PC-3 (cell line): ENCODE data around the gene SMIM44. TPM values are rescaled to one million over a fixed set of nuclear protein-coding genes. Genes with fewer than 3 reads are reported as not detected.

Experiments used
- ATAC-seq: fragments of 200-7000 bp; cut with Tn5 transposase; 2 replicates; pipeline ENCODE4 v1.9.1; 2020; ENCODE audit warnings: mild to moderate bottlenecking, moderate library complexity
- BruUV-seq: library from RNA; stranded (reverse); fragments of 400-500 nt; replicated peaks from 2 replicates; lab custom pipeline; 2021; lab: Mats Ljungman, UMichigan
- CTCF ChIA-PET: fragments of 300-600 bp; sonication (Branson Sonifier 250); formaldehyde crosslinking; loops from one replicate; lab custom pipeline; 2022; ENCODE audit warnings: antibody characterized with exemption; lab: Charles Lee
- POLR2A ChIA-PET: fragments of 300-600 bp; sonication (Branson Sonifier 250); formaldehyde crosslinking; loops from one replicate; lab custom pipeline; 2022; ENCODE audit warnings: antibody characterized with exemption; ENCODE audit not compliant: unreplicated experiment; lab: Charles Lee
- DNase-seq: peaks from one replicate; pipeline ENCODE4 v3.0.0-alpha.2; 2015
- H2AFZ ChIP-seq: fragments of 300-600 bp; sonication (generic); 2 replicates; pipeline ENCODE4 v1.6.0; 2016; ENCODE audit warnings: antibody characterized with exemption, low read length
- H3F3A ChIP-seq: fragments of 300-600 bp; sonication (generic); one replicate; pipeline ENCODE4 v1.6.0; 2017; ENCODE audit warnings: antibody characterized with exemption, low read length, control low read depth, mild to moderate bottlenecking; ENCODE audit not compliant: unreplicated experiment
- H3K27ac ChIP-seq: fragments of 300-600 bp; sonication (generic); 2 replicates; pipeline ENCODE4 v1.5.1; 2016; ENCODE audit warnings: mild to moderate bottlenecking, low read length
- H3K27me3 ChIP-seq: fragments of 300-600 bp; sonication (generic); 2 replicates; pipeline ENCODE4 v1.6.1; 2016; ENCODE audit warnings: low read length, mixed read lengths
- H3K36me3 ChIP-seq: fragments of 300-600 bp; sonication (generic); 2 replicates; pipeline ENCODE4 v1.6.1; 2016; ENCODE audit warnings: low read depth, mixed run types, low read length, mixed read lengths
- H3K4me1 ChIP-seq: fragments of 300-600 bp; sonication (generic); 2 replicates; pipeline ENCODE4 v1.5.1; 2016; ENCODE audit warnings: low read length; ENCODE audit not compliant: insufficient read depth
- H3K4me2 ChIP-seq: fragments of 300-600 bp; sonication (generic); 2 replicates; pipeline ENCODE4 v1.6.0; 2016; ENCODE audit warnings: low read length
- H3K4me3 ChIP-seq: fragments of 300-600 bp; sonication (generic); 2 replicates; pipeline ENCODE4 v1.5.1; 2016; ENCODE audit warnings: mild to moderate bottlenecking, low read length, mixed read lengths
- H3K79me2 ChIP-seq: fragments of 300-600 bp; sonication (generic); 2 replicates; pipeline ENCODE4 v1.6.1; 2017; ENCODE audit warnings: low read length, mixed read lengths
- H3K9ac ChIP-seq: fragments of 300-600 bp; sonication (generic); 2 replicates; pipeline ENCODE4 v1.6.0; 2016; ENCODE audit warnings: mild to moderate bottlenecking, low read length
- H3K9me2 ChIP-seq: fragments of 300-600 bp; sonication (generic); replicated peaks from 2 replicates; pipeline ENCODE4 v1.6.1; 2016; ENCODE audit warnings: mixed run types, low read length, mixed read lengths
- H3K9me3 ChIP-seq: fragments of 300-600 bp; sonication (generic); 2 replicates; pipeline ENCODE4 v1.6.1; 2016; ENCODE audit warnings: low read length, mixed read lengths
- H4K20me1 ChIP-seq: fragments of 300-600 bp; sonication (generic); 2 replicates; pipeline ENCODE4 v1.6.1; 2016; ENCODE audit warnings: low read length, mixed read lengths
- EZH2 ChIP-seq: fragments of 300-600 bp; sonication (generic); IDR thresholded peaks from one replicate; pipeline ENCODE4 v1.6.1; 2017; ENCODE audit warnings: antibody characterized with exemption, mild to moderate bottlenecking, low read length; ENCODE audit not compliant: unreplicated experiment
- EZH2phosphoT487 ChIP-seq: fragments of 300-600 bp; sonication (generic); IDR thresholded peaks from 2 replicates; pipeline ENCODE4 v1.6.1; 2018; ENCODE audit warnings: mild to moderate bottlenecking, antibody characterized with exemption, low read length, borderline replicate concordance
- intact Hi-C: fragments of 100-400 bp; cut with micrococcal nuclease; formaldehyde crosslinking; loops from 2 replicates; pipeline ENCODE4 v1.9.0; 2023
- total RNA-seq: library from RNA; depleted of rRNA; stranded (reverse); fragments of >200 nt; gene quantifications from 2 replicates; pipeline ENCODE4 v1.2.3, GENCODE V29; 2014
- TF ChIP-seq, protein P1 (sequence below): fragments of 300-600 bp; sonication (generic); conservative IDR thresholded peaks from 2 replicates; pipeline ENCODE4 v1.5.1; 2017; ENCODE audit warnings: antibody characterized with exemption, low read depth, mild to moderate bottlenecking, low read length

SMIM44 gene
- total RNA-seq, 1 experiment from 2014 or later, result not detected

DNA sequence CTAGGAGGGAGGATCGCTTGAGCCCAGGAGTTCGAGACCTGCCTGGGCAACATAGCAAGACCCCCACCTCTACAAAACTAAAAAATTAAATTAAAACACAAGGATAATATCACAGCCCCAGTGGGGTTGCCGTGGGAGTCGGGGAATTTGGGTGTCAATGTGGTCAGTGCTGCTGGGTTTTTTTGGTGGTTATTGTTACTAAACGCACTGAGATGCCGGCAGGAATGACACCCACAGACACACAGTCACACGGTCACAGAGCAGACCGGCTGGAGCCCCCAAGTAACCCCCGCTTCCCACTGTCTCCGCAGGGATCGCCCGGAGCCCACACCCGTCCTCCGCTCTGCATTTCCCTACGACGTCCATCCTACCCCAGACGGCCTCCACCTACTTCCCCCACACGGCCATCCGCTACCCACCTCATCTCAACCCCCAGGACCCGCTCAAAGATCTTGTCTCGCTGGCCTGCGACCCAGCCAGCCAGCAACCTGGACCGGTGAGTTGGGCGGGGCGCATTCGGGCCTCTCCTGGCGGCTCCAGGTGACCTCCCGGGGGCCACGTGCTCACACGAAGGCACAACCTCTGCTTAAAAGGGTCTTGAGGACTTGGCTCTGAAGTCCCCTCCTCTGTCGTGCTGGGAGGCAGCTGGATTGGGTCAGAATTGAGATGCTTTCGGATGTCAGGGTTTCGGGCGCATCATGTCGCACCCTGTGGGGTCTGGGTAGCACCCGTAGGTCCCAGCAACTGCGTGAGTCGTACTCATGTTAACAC, 30.9 kb downstream of the SMIM44 start:
- POLR2A ChIA-PET, result no interaction called here
- Histone ChIP-seq H3K79me2 (no peaks in the 10 kb centered on the region), H3K9ac (no peak overlapping the region), H3F3A (no peaks in the 10 kb centered on the region), H3K27me3 (no peaks in the 10 kb centered on the region), H4K20me1 (no peaks in the 10 kb centered on the region), H3K4me2 (no peak overlapping the region), H3K9me2 (no peaks in the 10 kb centered on the region), H3K9me3 (no peaks in the 10 kb centered on the region), H2AFZ (no peak overlapping the region), H3K4me1 (peaks cover 9% of the 10 kb centered on the region), H3K27ac (peak overlapping the region; percentile 89; the same call in 1 of the 2 replicates), H3K36me3 (peaks cover 5% of the 10 kb centered on the region; the same call in 1 of the 2 replicates), H3K4me3 (no peak overlapping the region)
- DNase-seq, result no peak
- TF ChIP-seq EZH2phosphoT487, result no peak
- no peak for TF ChIP-seq EZH2
- TF ChIP-seq, protein P1, sequence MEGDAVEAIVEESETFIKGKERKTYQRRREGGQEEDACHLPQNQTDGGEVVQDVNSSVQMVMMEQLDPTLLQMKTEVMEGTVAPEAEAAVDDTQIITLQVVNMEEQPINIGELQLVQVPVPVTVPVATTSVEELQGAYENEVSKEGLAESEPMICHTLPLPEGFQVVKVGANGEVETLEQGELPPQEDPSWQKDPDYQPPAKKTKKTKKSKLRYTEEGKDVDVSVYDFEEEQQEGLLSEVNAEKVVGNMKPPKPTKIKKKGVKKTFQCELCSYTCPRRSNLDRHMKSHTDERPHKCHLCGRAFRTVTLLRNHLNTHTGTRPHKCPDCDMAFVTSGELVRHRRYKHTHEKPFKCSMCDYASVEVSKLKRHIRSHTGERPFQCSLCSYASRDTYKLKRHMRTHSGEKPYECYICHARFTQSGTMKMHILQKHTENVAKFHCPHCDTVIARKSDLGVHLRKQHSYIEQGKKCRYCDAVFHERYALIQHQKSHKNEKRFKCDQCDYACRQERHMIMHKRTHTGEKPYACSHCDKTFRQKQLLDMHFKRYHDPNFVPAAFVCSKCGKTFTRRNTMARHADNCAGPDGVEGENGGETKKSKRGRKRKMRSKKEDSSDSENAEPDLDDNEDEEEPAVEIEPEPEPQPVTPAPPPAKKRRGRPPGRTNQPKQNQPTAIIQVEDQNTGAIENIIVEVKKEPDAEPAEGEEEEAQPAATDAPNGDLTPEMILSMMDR, result no peak
- intact Hi-C loops, result no loop called here
- CTCF ChIA-PET, result no interaction called here
- ATAC-seq, result no peak
- BruUV-seq, result no TSS peak

DNA sequence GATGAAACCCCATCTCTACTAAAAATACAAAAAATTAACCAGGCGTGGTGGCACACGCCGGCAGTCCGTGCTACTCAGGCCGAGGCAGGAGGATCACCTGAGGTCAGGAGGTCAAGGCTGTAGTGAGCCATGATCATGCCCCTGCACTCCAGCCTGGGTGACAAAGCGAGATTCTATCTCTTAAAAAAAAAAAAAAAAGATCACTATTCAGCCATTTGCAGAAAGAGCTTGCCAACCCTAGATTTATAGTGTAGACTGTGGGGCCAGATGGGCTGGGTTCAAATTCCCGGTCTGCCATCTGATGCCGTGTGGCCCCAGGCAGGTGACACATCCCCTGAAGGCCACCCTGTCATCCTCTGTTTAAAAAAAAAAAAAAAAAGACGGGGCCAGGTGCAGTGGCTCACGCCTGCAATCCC, 31.8 kb downstream of the SMIM44 start:
- no TSS peak for BruUV-seq

More for the DNA sequence above, 31.8 kb downstream of the SMIM44 start:
- ChIA-PET CTCF (no interaction called here), POLR2A (no interaction called here)
- Histone ChIP-seq H2AFZ (no peak overlapping the region), H3K79me2 (no peaks in the 10 kb centered on the region), H3F3A (no peaks in the 10 kb centered on the region), H3K27me3 (no peaks in the 10 kb centered on the region), H3K9ac (peak overlapping the region; percentile 75), H3K27ac (peak overlapping the region; percentile 89), H3K4me3 (no peak overlapping the region), H3K9me3 (no peaks in the 10 kb centered on the region), H3K4me2 (no peak overlapping the region), H3K9me2 (no peaks in the 10 kb centered on the region), H4K20me1 (no peaks in the 10 kb centered on the region), H3K4me1 (peaks cover 9% of the 10 kb centered on the region), H3K36me3 (peaks cover 5% of the 10 kb centered on the region; the same call in 1 of the 2 replicates)
- TF ChIP-seq, protein P1, result no peak
- TF ChIP-seq EZH2 (no peak), EZH2phosphoT487 (no peak)
- intact Hi-C loops, result no loop called here
- DNase-seq, result no peak
- no peak for ATAC-seq
